Measurements from ENCODE around the gene CNN2.

Gene CNN2

GRCh38 chr19:1028062-1028926 lies 1.9 kb downstream of the CNN2 start:
- no peaks in the 10 kb centered on the region for H3K9me3 ChIP-seq (ENCODE audit: severe bottlenecking)
- no peaks in the 10 kb centered on the region for H3K4me1 ChIP-seq (ENCODE audit: insufficient read depth, poor library complexity, severe bottlenecking)
- ATAC-seq (ENCODE audit: low read depth), result peak; percentile 60
- DNase-seq (ENCODE audit: low spot score), result no peak
- no peaks in the 10 kb centered on the region for H3K27me3 ChIP-seq (ENCODE audit: insufficient read depth, poor library complexity, severe bottlenecking)
- no peak for TF ChIP-seq CTCF (IDR thresholded peaks at IDR 0.05; ENCODE audit: poor library complexity, severe bottlenecking)
- H3K4me3 ChIP-seq (ENCODE audit: severe bottlenecking), result peak overlapping the region; percentile 90
- peaks cover 36% of the 10 kb centered on the region for H3K36me3 ChIP-seq (ENCODE audit: low read depth)
- H3K27ac ChIP-seq (ENCODE audit: poor library complexity, severe bottlenecking), result peak overlapping the region; percentile 96

GRCh38 chr19:1032264-1032867 lies 6.0 kb downstream of the CNN2 start:
- Histone ChIP-seq H3K27me3 (ENCODE audit: insufficient read depth, poor library complexity, severe bottlenecking) (no peaks in the 10 kb centered on the region), H3K4me1 (ENCODE audit: insufficient read depth, poor library complexity, severe bottlenecking) (no peaks in the 10 kb centered on the region), H3K27ac (ENCODE audit: poor library complexity, severe bottlenecking) (no peak overlapping the region), H3K9me3 (ENCODE audit: severe bottlenecking) (no peaks in the 10 kb centered on the region), H3K4me3 (ENCODE audit: severe bottlenecking) (no peak overlapping the region), H3K36me3 (ENCODE audit: low read depth) (peaks cover 59% of the 10 kb centered on the region)
- DNase-seq (ENCODE audit: low spot score) (no peak), ATAC-seq (ENCODE audit: low read depth) (no peak)
- TF ChIP-seq CTCF (IDR thresholded peaks at IDR 0.05; ENCODE audit: poor library complexity, severe bottlenecking), result no peak

- Histone ChIP-seq H3K4me1 (ENCODE audit: insufficient read depth, poor library complexity, severe bottlenecking) (no peaks in the 10 kb centered on the region), H3K9me3 (ENCODE audit: severe bottlenecking) (no peaks in the 10 kb centered on the region), H3K27ac (ENCODE audit: poor library complexity, severe bottlenecking) (no peak overlapping the region), H3K27me3 (ENCODE audit: insufficient read depth, poor library complexity, severe bottlenecking) (no peaks in the 10 kb centered on the region), H3K36me3 (ENCODE audit: low read depth) (peaks cover 59% of the 10 kb centered on the region), H3K4me3 (ENCODE audit: severe bottlenecking) (no peak overlapping the region)
- TF ChIP-seq CTCF (IDR thresholded peaks at IDR 0.05; ENCODE audit: poor library complexity, severe bottlenecking), result no peak
- ATAC-seq (ENCODE audit: low read depth) (no peak), DNase-seq (ENCODE audit: low spot score) (peak; percentile 56)
Measured at GRCh38 chr19:1035998-1036621, 9.7 kb downstream of the CNN2 start.

- ATAC-seq (ENCODE audit: low read depth), result no peak
- no peak for DNase-seq (ENCODE audit: low spot score)
- no peak overlapping the region for H3K4me3 ChIP-seq (ENCODE audit: severe bottlenecking)
- no peaks in the 10 kb centered on the region for H3K4me1 ChIP-seq (ENCODE audit: insufficient read depth, poor library complexity, severe bottlenecking)
- peaks cover 51% of the 10 kb centered on the region for H3K36me3 ChIP-seq (ENCODE audit: low read depth)
- H3K9me3 ChIP-seq (ENCODE audit: severe bottlenecking), result no peaks in the 10 kb centered on the region
- TF ChIP-seq CTCF (IDR thresholded peaks at IDR 0.05; ENCODE audit: poor library complexity, severe bottlenecking), result no peak
- H3K27ac ChIP-seq (ENCODE audit: poor library complexity, severe bottlenecking), result peak overlapping the region; percentile 58
- no peaks in the 10 kb centered on the region for H3K27me3 ChIP-seq (ENCODE audit: insufficient read depth, poor library complexity, severe bottlenecking)
Measured at GRCh38 chr19:1037621-1038064, 11.2 kb downstream of the CNN2 start.

Data from RWPE2 (cell line).